Neuronal stem cell (in vitro differentiated cells): Measurements from ENCODE around the gene NBAS.

Source experiments
- DNase-seq: peaks from one replicate; pipeline ENCODE4 v3.0.0-alpha.2; 2013; ENCODE audit warnings: low spot score
- H2AFZ ChIP-seq: one replicate; pipeline ENCODE4 v1.6.1; 2013; ENCODE audit warnings: mild to moderate bottlenecking, low read length, inconsistent platforms
- H2AK5ac ChIP-seq: 2 replicates; pipeline ENCODE4 v1.6.1; 2013; ENCODE audit warnings: low read depth, mild to moderate bottlenecking, inconsistent platforms, low read length, moderate library complexity, mixed read lengths
- H2BK120ac ChIP-seq: 2 replicates; pipeline ENCODE4 v1.6.1; 2013; ENCODE audit warnings: low read depth, mild to moderate bottlenecking, inconsistent platforms, low read length, moderate library complexity, mixed read lengths
- H2BK12ac ChIP-seq: one replicate; pipeline ENCODE4 v1.6.1; 2013; ENCODE audit warnings: low read length, inconsistent platforms
- H2BK15ac ChIP-seq: 2 replicates; pipeline ENCODE4 v1.6.1; 2013; ENCODE audit warnings: mild to moderate bottlenecking, low read length, inconsistent platforms, mixed read lengths
- H2BK5ac ChIP-seq: one replicate; pipeline ENCODE4 v1.6.1; 2013; ENCODE audit warnings: inconsistent platforms, mild to moderate bottlenecking, low read length, moderate library complexity
- H3K14ac ChIP-seq: one replicate; pipeline ENCODE4 v1.6.1; 2013; ENCODE audit warnings: low read length, inconsistent platforms
- H3K18ac ChIP-seq: 2 replicates; pipeline ENCODE4 v1.6.1; 2013; ENCODE audit warnings: low read length, inconsistent platforms
- H3K23ac ChIP-seq: 2 replicates; pipeline ENCODE4 v1.6.1; 2013; ENCODE audit warnings: low read depth, mild to moderate bottlenecking, mixed read lengths, low read length, inconsistent platforms; ENCODE audit not compliant: poor library complexity
- H3K27ac ChIP-seq: replicated peaks from 3 replicates; pipeline ENCODE4 v1.5.1; 2013; ENCODE audit warnings: low read length, inconsistent platforms
- H3K27me3 ChIP-seq, 3 experiments: 2 replicates each; pipeline ENCODE4 v1.6.1; 2013; ENCODE audit warnings: low read length in 3 of 3, mild to moderate bottlenecking in 2 of 3, inconsistent platforms in 1 of 3, low read depth in 1 of 3, mixed read lengths in 1 of 3, moderate library complexity in 1 of 3; ENCODE audit not compliant: control insufficient read depth in 3 of 3, insufficient read depth in 3 of 3
- H3K36me3 ChIP-seq, 2 donors: replicated peaks in 1 of 2; 2 replicates each; pipeline ENCODE4 v1.6.1; 2013; ENCODE audit warnings: low read length in 2 of 2; ENCODE audit not compliant: control insufficient read depth in 2 of 2, insufficient read depth in 2 of 2
- H3K4ac ChIP-seq: 2 replicates; pipeline ENCODE4 v1.6.1; 2013; ENCODE audit warnings: inconsistent platforms, mild to moderate bottlenecking, low read length, moderate library complexity
- H3K4me1 ChIP-seq, 2 donors: 1 replicate in 1 of 2; 2 replicates in 1 of 2; pipeline ENCODE4 v1.6.1; 2013; ENCODE audit warnings: low read length in 2 of 2, low read depth in 1 of 2; ENCODE audit not compliant: control insufficient read depth in 2 of 2, insufficient read depth in 1 of 2
- H3K4me2 ChIP-seq: one replicate; pipeline ENCODE4 v1.6.1; 2013; ENCODE audit warnings: mild to moderate bottlenecking, low read length, inconsistent platforms; ENCODE audit not compliant: insufficient read depth, poor library complexity, severe bottlenecking
- H3K4me3 ChIP-seq, 2 donors: 2 replicates each; pipeline ENCODE4 v1.5.1; 2013; ENCODE audit warnings: low read length in 2 of 2, mild to moderate bottlenecking in 2 of 2, inconsistent platforms in 1 of 2, moderate library complexity in 1 of 2
- H3K79me1 ChIP-seq: one replicate; pipeline ENCODE4 v1.6.1; 2013; ENCODE audit warnings: low read depth, mild to moderate bottlenecking, inconsistent platforms, low read length, moderate library complexity
- H3K9ac ChIP-seq: one replicate; pipeline ENCODE4 v1.6.1; 2013; ENCODE audit warnings: mild to moderate bottlenecking, low read depth, low read length, inconsistent platforms; ENCODE audit not compliant: poor library complexity
- H3K9me3 ChIP-seq, 2 donors: replicated peaks in 1 of 2; 2 replicates each; pipeline versions ENCODE3 to v1.6.1; 2013; ENCODE audit warnings: low read length in 2 of 2, mild to moderate bottlenecking in 2 of 2, inconsistent platforms in 1 of 2, low read depth in 1 of 2, mixed read lengths in 1 of 2, moderate library complexity in 1 of 2; ENCODE audit not compliant: control insufficient read depth in 2 of 2, insufficient read depth in 1 of 2
- H4K8ac ChIP-seq: one replicate; pipeline ENCODE4 v1.6.1; 2013; ENCODE audit warnings: low read depth, mild to moderate bottlenecking, inconsistent platforms, low read length, moderate library complexity
- H4K91ac ChIP-seq: one replicate; pipeline ENCODE4 v1.6.1; 2013; ENCODE audit warnings: low read length, low read depth, mild to moderate bottlenecking, inconsistent platforms; ENCODE audit not compliant: poor library complexity
- WGBS, 2 donors: extraction: QIAGEN DNeasy Blood & Tissue Kit; methylation state at CpG; one replicate each; pipeline ENCODE4 v1.1.7; 2013; ENCODE audit warnings: missing lambda C conversion rate in 2 of 2, mixed read lengths in 1 of 2; ENCODE audit not compliant: insufficient read length in 2 of 2, insufficient replicate concordance in 1 of 2; ENCODE audit errors: extremely low coverage in 2 of 2; 5-methylcytosine and 5-hydroxymethylcytosine counted together

NBAS gene

GRCh38 chr2:15313657-15314056, 247.5 kb downstream of the NBAS start:
- Histone ChIP-seq H2AK5ac (no peak overlapping the region), H3K14ac (no peak overlapping the region), H3K4ac (no peak overlapping the region), H3K36me3 (peaks cover 0 to 2% of the 10 kb centered on the region in 2 donors), H4K91ac (no peak overlapping the region), H3K79me1 (no peaks in the 10 kb centered on the region), H3K18ac (no peak overlapping the region), H2BK120ac (no peak overlapping the region), H4K8ac (no peak overlapping the region), H3K9ac (no peak overlapping the region), H3K4me3 (no peak overlapping the region), H3K27me3 (no peaks in the 10 kb centered on the region), H3K4me2 (no peak overlapping the region), H2BK15ac (no peak overlapping the region), H3K9me3 (no peaks in the 10 kb centered on the region), H2AFZ (no peak overlapping the region), H2BK12ac (no peak overlapping the region), H3K27ac (no peak overlapping the region), H3K23ac (no peak overlapping the region), H3K4me1 (peaks cover 0 to 4% of the 10 kb centered on the region in 2 donors), H2BK5ac (no peak overlapping the region)
- DNase-seq = no peak
- no CpG with 5 or more reads among the region's 1 CpG for WGBS, 2 donors

- DNase-seq = no peak
- no peak overlapping the region for H2BK15ac ChIP-seq
- H3K14ac ChIP-seq = no peak overlapping the region
- H3K36me3 ChIP-seq = peaks cover 2 to 3% of the 10 kb centered on the region in 2 donors
- no peak overlapping the region for H3K23ac ChIP-seq
- no peak overlapping the region for H2BK5ac ChIP-seq
- H4K8ac ChIP-seq = no peak overlapping the region
- no peak overlapping the region for H2AK5ac ChIP-seq
- no peak overlapping the region for H3K4me3 ChIP-seq
- H4K91ac ChIP-seq = no peak overlapping the region
- no peaks in the 10 kb centered on the region for H3K79me1 ChIP-seq
- no peak overlapping the region for H2AFZ ChIP-seq
- H2BK12ac ChIP-seq = no peak overlapping the region
- no peaks in the 10 kb centered on the region for H3K9me3 ChIP-seq
- H3K9ac ChIP-seq = no peak overlapping the region
- no peak overlapping the region for H3K27ac ChIP-seq
- WGBS, 2 donors = no CpG with 5 or more reads among the region's 2 CpGs
- H3K4me1 ChIP-seq = peaks cover 0 to 4% of the 10 kb centered on the region in 2 donors
- no peak overlapping the region for H3K4ac ChIP-seq
- no peaks in the 10 kb centered on the region for H3K27me3 ChIP-seq
- H3K4me2 ChIP-seq = no peak overlapping the region
- H3K18ac ChIP-seq = no peak overlapping the region
- no peak overlapping the region for H2BK120ac ChIP-seq
Observed at GRCh38 chr2:15311926-15312325, 249.2 kb downstream of the NBAS start.

GRCh38 chr2:15311201-15311907, 249.8 kb downstream of the NBAS start:
- Histone ChIP-seq H3K4me1 (peaks cover 0 to 2% of the 10 kb centered on the region in 2 donors), H3K9me3 (no peaks in the 10 kb centered on the region), H2AFZ (no peak overlapping the region), H3K14ac (no peak overlapping the region), H3K18ac (no peak overlapping the region), H2BK15ac (no peak overlapping the region), H2BK12ac (no peak overlapping the region), H4K8ac (no peak overlapping the region), H3K9ac (no peak overlapping the region), H3K4me3 (no peak overlapping the region), H2BK120ac (no peak overlapping the region), H2AK5ac (no peak overlapping the region), H3K4me2 (no peak overlapping the region), H3K23ac (no peak overlapping the region), H2BK5ac (no peak overlapping the region), H3K27ac (no peak overlapping the region), H4K91ac (no peak overlapping the region), H3K27me3 (no peaks in the 10 kb centered on the region), H3K36me3 (peaks cover 2 to 9% of the 10 kb centered on the region in 2 donors), H3K4ac (no peak overlapping the region), H3K79me1 (no peaks in the 10 kb centered on the region)
- WGBS, 2 donors = no CpG with 5 or more reads among the region's 4 CpGs
- DNase-seq = no peak

- no peaks in the 10 kb centered on the region for H3K79me1 ChIP-seq
- no CpG with 5 or more reads among the region's 2 CpGs for WGBS, 2 donors
- no peaks in the 10 kb centered on the region for H3K9me3 ChIP-seq
- no peak overlapping the region for H4K8ac ChIP-seq
- no peak overlapping the region for H3K18ac ChIP-seq
- H2AK5ac ChIP-seq = no peak overlapping the region
- H2BK120ac ChIP-seq = no peak overlapping the region
- H2BK12ac ChIP-seq = no peak overlapping the region
- H3K4me1 ChIP-seq = peaks cover 0 to 2% of the 10 kb centered on the region in 2 donors
- no peak overlapping the region for H3K9ac ChIP-seq
- no peak overlapping the region for H2AFZ ChIP-seq
- no peak overlapping the region for H3K14ac ChIP-seq
- H3K4me2 ChIP-seq = no peak overlapping the region
- H3K23ac ChIP-seq = no peak overlapping the region
- no peaks in the 10 kb centered on the region for H3K27me3 ChIP-seq
- H4K91ac ChIP-seq = no peak overlapping the region
- DNase-seq = no peak
- H3K27ac ChIP-seq = no peak overlapping the region
- H3K36me3 ChIP-seq = peaks cover 2 to 24% of the 10 kb centered on the region in 2 donors
- no peak overlapping the region for H2BK5ac ChIP-seq
- H3K4me3 ChIP-seq = no peak overlapping the region
- H2BK15ac ChIP-seq = no peak overlapping the region
- H3K4ac ChIP-seq = no peak overlapping the region
Observed at GRCh38 chr2:15307526-15307925, 253.6 kb downstream of the NBAS start.
